H9 (cell line): Measurements from ENCODE around the gene PLEKHA4. TPM values are rescaled to one million over a fixed set of nuclear protein-coding genes. Genes with fewer than 3 reads are reported as not detected.

Source experiments
- DNase-seq: peaks from one replicate; pipeline ENCODE4 v3.0.0-alpha.2; 2017
- H2AFZ ChIP-seq: one replicate; pipeline ENCODE4 v1.6.1; 2013; ENCODE audit warnings: mild to moderate bottlenecking, low read length, control low read depth, moderate library complexity
- H2AK5ac ChIP-seq: 2 replicates; pipeline ENCODE4 v1.6.1; 2013; ENCODE audit warnings: low read length, control low read depth, mixed read lengths; ENCODE audit not compliant: insufficient read length
- H2BK120ac ChIP-seq: one replicate; pipeline ENCODE4 v1.6.1; 2013; ENCODE audit warnings: low read depth, mild to moderate bottlenecking, low read length, control low read depth, inconsistent platforms; ENCODE audit not compliant: poor library complexity, severe bottlenecking
- H2BK12ac ChIP-seq: 2 replicates; pipeline ENCODE4 v1.6.1; 2013; ENCODE audit warnings: low read length, control low read depth, mixed read lengths, low read depth; ENCODE audit not compliant: insufficient read length
- H2BK15ac ChIP-seq: 2 replicates; pipeline ENCODE4 v1.6.1; 2013; ENCODE audit warnings: low read depth, low read length, control low read depth
- H2BK20ac ChIP-seq: one replicate; pipeline ENCODE4 v1.6.1; 2013; ENCODE audit warnings: low read depth, mild to moderate bottlenecking, low read length, control low read depth, inconsistent platforms; ENCODE audit not compliant: poor library complexity, severe bottlenecking
- H2BK5ac ChIP-seq: 2 replicates; pipeline ENCODE4 v1.6.1; 2013; ENCODE audit warnings: low read length, control low read depth, mixed read lengths; ENCODE audit not compliant: insufficient read length
- H3K14ac ChIP-seq: 2 replicates; pipeline ENCODE4 v1.6.1; 2013; ENCODE audit warnings: low read length, control low read depth; ENCODE audit not compliant: insufficient read depth
- H3K18ac ChIP-seq: 2 replicates; pipeline ENCODE4 v1.6.1; 2013; ENCODE audit warnings: low read depth, mild to moderate bottlenecking, mixed read lengths, low read length, control low read depth; ENCODE audit not compliant: insufficient read length
- H3K23ac ChIP-seq: 2 replicates; pipeline ENCODE4 v1.6.1; 2013; ENCODE audit warnings: low read length, control low read depth, mixed read lengths, low read depth; ENCODE audit not compliant: insufficient read length
- H3K23me2 ChIP-seq: 2 replicates; pipeline ENCODE4 v1.6.1; 2013; ENCODE audit warnings: low read depth, mild to moderate bottlenecking, mixed read lengths, low read length, control low read depth; ENCODE audit not compliant: insufficient read length, poor library complexity, severe bottlenecking
- H3K27ac ChIP-seq: 2 replicates; pipeline ENCODE4 v1.5.1; 2013; ENCODE audit warnings: low read length, control low read depth, mixed read lengths, low read depth; ENCODE audit not compliant: insufficient read length
- H3K27me3 ChIP-seq: 2 replicates; pipeline ENCODE4 v1.6.1; 2013; ENCODE audit warnings: low read length, control low read depth, inconsistent platforms; ENCODE audit not compliant: insufficient read depth
- H3K4ac ChIP-seq: 2 replicates; pipeline ENCODE4 v1.6.1; 2013; ENCODE audit warnings: low read depth, mild to moderate bottlenecking, control low read depth, inconsistent platforms, low read length, moderate library complexity
- H3K4me1 ChIP-seq: 2 replicates; pipeline ENCODE4 v1.6.1; 2013; ENCODE audit warnings: low read length, control low read depth, inconsistent platforms; ENCODE audit not compliant: insufficient read depth
- H3K4me2 ChIP-seq: 2 replicates; pipeline ENCODE4 v1.6.1; 2013; ENCODE audit warnings: low read length, control low read depth, mixed read lengths; ENCODE audit not compliant: insufficient read length, insufficient read depth
- H3K56ac ChIP-seq: 2 replicates; pipeline ENCODE4 v1.6.1; 2013; ENCODE audit warnings: low read depth, mild to moderate bottlenecking, mixed read lengths, low read length, control low read depth; ENCODE audit not compliant: insufficient read length
- H3K79me1 ChIP-seq: 2 replicates; pipeline ENCODE4 v1.6.1; 2013; ENCODE audit warnings: low read depth, mild to moderate bottlenecking, moderate library complexity, low read length, control low read depth, inconsistent platforms; ENCODE audit not compliant: insufficient read depth, poor library complexity, severe bottlenecking
- H3K79me2 ChIP-seq: 2 replicates; pipeline ENCODE4 v1.6.1; 2013; ENCODE audit warnings: low read length, control low read depth, inconsistent platforms; ENCODE audit not compliant: insufficient read depth
- H3K9ac ChIP-seq: 2 replicates; pipeline ENCODE4 v1.6.1; 2013; ENCODE audit warnings: low read length, control low read depth, mixed read lengths; ENCODE audit not compliant: insufficient read length; ENCODE audit errors: extremely low read depth
- H3K9me3 ChIP-seq: one replicate; pipeline ENCODE4 v1.6.1; 2013; ENCODE audit warnings: low read depth, low read length, inconsistent platforms; ENCODE audit not compliant: control insufficient read depth
- H3T11ph ChIP-seq: one replicate; pipeline ENCODE4 v1.6.1; 2013; ENCODE audit warnings: mild to moderate bottlenecking, low read length, control low read depth, inconsistent platforms
- H4K20me1 ChIP-seq: one replicate; pipeline ENCODE4 v1.6.1; 2013; ENCODE audit not compliant: control insufficient read depth, insufficient read length, insufficient read depth
- H4K5ac ChIP-seq: 2 replicates; pipeline ENCODE4 v1.6.1; 2013; ENCODE audit warnings: low read depth, mild to moderate bottlenecking, mixed read lengths, low read length, control low read depth; ENCODE audit not compliant: insufficient read length
- H4K8ac ChIP-seq: replicated peaks from 2 replicates; pipeline ENCODE4 v1.6.1; 2013; ENCODE audit warnings: low read length, control low read depth, mixed read lengths, low read depth; ENCODE audit not compliant: insufficient read length
- H4K91ac ChIP-seq: 2 replicates; pipeline ENCODE4 v1.6.1; 2013; ENCODE audit warnings: low read depth, mild to moderate bottlenecking, moderate library complexity, mixed read lengths, low read length, control low read depth; ENCODE audit not compliant: insufficient read length
- H3K27ac Mint-ChIP-seq, 3 experiments: 2 replicates in 2 of 3; 3 replicates in 1 of 3; pipeline ENCODE4 v1.8.0; 2020 to 2021; ENCODE audit warnings: mixed read lengths in 3 of 3, mild to moderate bottlenecking in 1 of 3, moderate library complexity in 1 of 3
- H3K27me3 Mint-ChIP-seq: 2 replicates; pipeline ENCODE4 v1.8.0; 2021; ENCODE audit warnings: low read depth, mild to moderate bottlenecking, moderate library complexity, mixed read lengths
- H3K36me3 Mint-ChIP-seq, 3 experiments: 2 replicates in 2 of 3; 3 replicates in 1 of 3; pipeline ENCODE4 v1.8.0; 2020 to 2021; ENCODE audit warnings: low read depth in 3 of 3, mixed read lengths in 3 of 3; ENCODE audit not compliant: insufficient read depth in 1 of 3
- H3K4me1 Mint-ChIP-seq, 2 experiments: 2 replicates each; pipeline ENCODE4 v1.8.0; 2020; ENCODE audit warnings: mixed read lengths in 2 of 2
- H3K4me3 Mint-ChIP-seq, 2 experiments: 2 replicates in 1 of 2; 3 replicates in 1 of 2; pipeline ENCODE4 v1.8.0; 2020 to 2021; ENCODE audit warnings: mild to moderate bottlenecking in 2 of 2, mixed read lengths in 2 of 2, moderate library complexity in 1 of 2
- H3K9me3 Mint-ChIP-seq, 2 experiments: 2 replicates in 1 of 2; 3 replicates in 1 of 2; pipeline ENCODE4 v1.8.0; 2020; ENCODE audit warnings: mild to moderate bottlenecking in 2 of 2, mixed read lengths in 2 of 2, moderate library complexity in 1 of 2
- CTCF ChIP-seq: fragments of 200-600 bp; sonication (generic); conservative IDR thresholded peaks from 3 replicates; pipeline ENCODE4 v1.8.0; 2021; ENCODE audit warnings: antibody characterized with exemption, mild to moderate bottlenecking
- WGBS: extraction: QIAGEN DNeasy Blood & Tissue Kit; methylation state at CpG from one replicate; pipeline ENCODE4 v1.1.7; 2013; ENCODE audit warnings: missing lambda C conversion rate, low lambda C conversion rate, mixed read lengths; ENCODE audit not compliant: insufficient read length; ENCODE audit errors: extremely low coverage; 5-methylcytosine and 5-hydroxymethylcytosine counted together
- total RNA-seq: library from RNA; stranded (reverse); gene quantifications from 2 replicates; pipeline ENCODE4 v1.2.1, GENCODE V29; 2021

PLEKHA4 gene
- total RNA-seq, 1 experiment from 2014 or later = 15.3 TPM

- Mint-ChIP-seq H3K9me3 (peaks cover 0 to 2% of the 10 kb centered on the region in 2 experiments; a peak in 1 of 5 replicates), H3K4me1 (peaks cover 15% of the 10 kb centered on the region in 2 experiments), H3K36me3 (peaks cover 11 to 29% (median 15%) of the 10 kb centered on the region in 3 experiments), H3K4me3 (peak overlapping the region in 1 of 2 experiments; percentile 30; a peak in 3 of 5 replicates), H3K27me3 (no peaks in the 10 kb centered on the region), H3K27ac (peak overlapping the region in 1 of 3 experiments; percentile 52; a peak in 3 of 7 replicates)
- Histone ChIP-seq H3K9me3 (no peaks in the 10 kb centered on the region), H3K27me3 (no peaks in the 10 kb centered on the region), H2BK120ac (no peak overlapping the region), H3K79me1 (no peaks in the 10 kb centered on the region), H3K4me2 (no peak overlapping the region), H3K4ac (no peak overlapping the region), H3K27ac (no peak overlapping the region), H4K5ac (no peak overlapping the region), H3K23me2 (peaks cover 8% of the 10 kb centered on the region), H2BK5ac (no peak overlapping the region), H2BK12ac (no peak overlapping the region), H3K9ac (no peak overlapping the region), H4K91ac (no peak overlapping the region), H3K4me1 (peaks cover 2% of the 10 kb centered on the region; the same call in 1 of the 2 replicates), H2AFZ (no peak overlapping the region), H3K14ac (no peak overlapping the region), H2BK15ac (no peak overlapping the region), H3K56ac (no peak overlapping the region), H2BK20ac (no peak overlapping the region), H3K18ac (no peak overlapping the region), H2AK5ac (no peak overlapping the region), H3K79me2 (no peaks in the 10 kb centered on the region), H3K23ac (no peak overlapping the region), H4K20me1 (no peaks in the 10 kb centered on the region), H4K8ac (no peak overlapping the region), H3T11ph (no peak overlapping the region)
- no CpG with 5 or more reads among the region's 5 CpGs for WGBS
- DNase-seq = peak; percentile 58
- TF ChIP-seq CTCF = no peak
Observed at GRCh38 chr19:48833977-48834376, 34.4 kb downstream of the PLEKHA4 start.
